Body of pancreas (tissue), 4 donors: ENCODE measurements around the gene OR56B1. TPM values are rescaled to one million over a fixed set of nuclear protein-coding genes. Genes with fewer than 3 reads are reported as not detected.
A peak's percentile ranks its signal among the peaks of the same experiment; 100 is the strongest.

Experiments
- ATAC-seq: fragments of 150-250 bp; one replicate; pipeline ENCODE4 v1.9.1; 2016
- DNase-seq, 4 donors: peaks; one replicate each; pipeline ENCODE4 v3.0.0-alpha.2; 2019
- H3K27ac ChIP-seq, 4 donors: fragments of 200-600 bp; sonication (generic); 1 replicate in 3 of 4; 2 replicates in 1 of 4; pipeline versions ENCODE4 v1.5.1 to v1.6.1; 2016 to 2019; ENCODE audit warnings: mild to moderate bottlenecking in 1 of 4, mixed read lengths in 1 of 4, moderate library complexity in 1 of 4
- H3K27me3 ChIP-seq, 2 donors: fragments of 200-600 bp; sonication (generic); one replicate each; pipeline ENCODE4 v1.6.0; 2016; ENCODE audit warnings: mild to moderate bottlenecking in 1 of 2
- H3K36me3 ChIP-seq, 2 donors: fragments of 200-600 bp; sonication (generic); replicated peaks in 1 of 2; 2 replicates each; pipeline ENCODE4 v1.5.1; 2016; ENCODE audit warnings: low read depth in 2 of 2; ENCODE audit not compliant: insufficient read depth in 1 of 2
- H3K4me1 ChIP-seq: fragments of 200-600 bp; sonication (generic); one replicate; pipeline ENCODE4 v1.6.0; 2016
- H3K4me3 ChIP-seq, 2 donors: fragments of 200-600 bp; sonication (generic); 1 replicate in 1 of 2; 2 replicates in 1 of 2; pipeline ENCODE4 v1.5.1; 2016 to 2019
- H3K9me3 ChIP-seq, 3 donors: fragments of 200-600 bp; sonication (generic); 1 replicate in 2 of 3; 2 replicates in 1 of 3; pipeline ENCODE4 v1.5.1; 2016
- POLR2A ChIP-seq, 3 donors: fragments of 450-650 bp; IDR thresholded peaks; one replicate each; pipeline ENCODE4 v1.6.1; 2016; ENCODE audit warnings: antibody characterized with exemption in 3 of 3, mild to moderate bottlenecking in 2 of 3
- WGBS, 2 donors: methylation state at CpG; one replicate each; pipeline ENCODE4 v1.1.5; 2017; 5-methylcytosine and 5-hydroxymethylcytosine counted together
- intact Hi-C: fragments of 100-400 bp; cut with DNase I; formaldehyde crosslinking; loops from one replicate; pipeline ENCODE4 v1.15.1; 2023
- total RNA-seq, 2 donors: library from RNA; depleted of rRNA; stranded (reverse); fragments of >200 nt; gene quantifications; one replicate each; pipeline ENCODE4 v1.1.0, GENCODE V29; 2016
- TF ChIP-seq, protein P1 (sequence below), 7 experiments: fragments of 450-650 bp in 4 of 7; fragments of 200-600 bp in 3 of 7; sonication (generic) in 3 of 7; IDR thresholded peaks; one replicate each; pipeline ENCODE4 v1.5.1; 2016 to 2019; ENCODE audit warnings: antibody characterized with exemption in 7 of 7

OR56B1 gene, protein sequence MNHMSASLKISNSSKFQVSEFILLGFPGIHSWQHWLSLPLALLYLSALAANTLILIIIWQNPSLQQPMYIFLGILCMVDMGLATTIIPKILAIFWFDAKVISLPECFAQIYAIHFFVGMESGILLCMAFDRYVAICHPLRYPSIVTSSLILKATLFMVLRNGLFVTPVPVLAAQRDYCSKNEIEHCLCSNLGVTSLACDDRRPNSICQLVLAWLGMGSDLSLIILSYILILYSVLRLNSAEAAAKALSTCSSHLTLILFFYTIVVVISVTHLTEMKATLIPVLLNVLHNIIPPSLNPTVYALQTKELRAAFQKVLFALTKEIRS
- total RNA-seq: not detected

DNA sequence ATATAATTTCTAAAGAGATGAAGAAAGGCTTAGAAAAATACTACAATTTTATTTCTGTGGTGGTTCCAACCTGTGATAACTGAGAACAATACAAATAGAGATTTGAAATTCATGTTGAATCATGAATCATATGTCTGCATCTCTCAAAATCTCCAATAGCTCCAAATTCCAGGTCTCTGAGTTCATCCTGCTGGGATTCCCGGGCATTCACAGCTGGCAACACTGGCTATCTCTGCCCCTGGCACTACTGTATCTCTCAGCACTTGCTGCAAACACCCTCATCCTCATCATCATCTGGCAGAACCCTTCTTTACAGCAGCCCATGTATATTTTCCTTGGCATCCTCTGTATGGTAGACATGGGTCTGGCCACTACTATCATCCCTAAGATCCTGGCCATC is at the start of gene OR56B1:
TSS of gene OR56B1 (plus strand) at position 53 of the 400 bp plus-strand sequence. CDS start at position 122, 69 bp downstream.
- DNase-seq: no peak
- ATAC-seq: no peak
- Histone ChIP-seq H3K9me3 (peaks cover 0 to 3% (median 0%) of the 10 kb centered on the region in 3 donors), H3K4me3 (no peak within 1 kb of the TSS), H3K4me1 (no peaks in the 10 kb centered on the region), H3K27me3 (no peaks in the 10 kb centered on the region), H3K27ac (no peak within 1 kb of the TSS), H3K36me3 (no peaks in the 10 kb centered on the region)
- WGBS, 2 donors: 90% methylated on average over 1 of the region's 1 CpG
- TF ChIP-seq, protein P1, sequence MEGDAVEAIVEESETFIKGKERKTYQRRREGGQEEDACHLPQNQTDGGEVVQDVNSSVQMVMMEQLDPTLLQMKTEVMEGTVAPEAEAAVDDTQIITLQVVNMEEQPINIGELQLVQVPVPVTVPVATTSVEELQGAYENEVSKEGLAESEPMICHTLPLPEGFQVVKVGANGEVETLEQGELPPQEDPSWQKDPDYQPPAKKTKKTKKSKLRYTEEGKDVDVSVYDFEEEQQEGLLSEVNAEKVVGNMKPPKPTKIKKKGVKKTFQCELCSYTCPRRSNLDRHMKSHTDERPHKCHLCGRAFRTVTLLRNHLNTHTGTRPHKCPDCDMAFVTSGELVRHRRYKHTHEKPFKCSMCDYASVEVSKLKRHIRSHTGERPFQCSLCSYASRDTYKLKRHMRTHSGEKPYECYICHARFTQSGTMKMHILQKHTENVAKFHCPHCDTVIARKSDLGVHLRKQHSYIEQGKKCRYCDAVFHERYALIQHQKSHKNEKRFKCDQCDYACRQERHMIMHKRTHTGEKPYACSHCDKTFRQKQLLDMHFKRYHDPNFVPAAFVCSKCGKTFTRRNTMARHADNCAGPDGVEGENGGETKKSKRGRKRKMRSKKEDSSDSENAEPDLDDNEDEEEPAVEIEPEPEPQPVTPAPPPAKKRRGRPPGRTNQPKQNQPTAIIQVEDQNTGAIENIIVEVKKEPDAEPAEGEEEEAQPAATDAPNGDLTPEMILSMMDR (IDR thresholded peaks at IDR 0.05): no peak
- TF ChIP-seq POLR2A (IDR thresholded peaks at IDR 0.05): no peak
- intact Hi-C loops: no loop called here

DNA sequence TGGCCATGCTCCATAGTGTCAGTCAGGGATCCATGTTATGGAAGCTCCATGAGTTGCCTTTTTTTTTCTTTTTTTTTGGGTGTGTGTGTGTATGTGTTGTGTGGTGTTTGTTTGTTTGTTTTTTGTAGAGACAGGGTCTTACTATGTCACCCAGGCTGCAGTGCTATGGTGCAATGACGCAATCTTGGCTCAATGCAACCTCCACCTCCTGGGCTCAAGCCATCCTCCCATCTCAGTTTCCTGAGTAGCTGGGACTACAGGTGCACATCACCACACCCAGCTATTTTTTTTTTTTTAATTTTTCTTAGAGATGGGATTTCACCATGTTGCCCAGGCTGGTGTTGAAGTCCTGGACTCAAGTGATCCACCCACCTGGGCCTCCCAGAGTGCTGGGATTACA is 47.8 kb upstream of the OR56B1 start:
- no peak for DNase-seq
- H3K27me3 ChIP-seq: no peaks in the 10 kb centered on the region
- H3K4me1 ChIP-seq: peaks cover 14% of the 10 kb centered on the region
- no peak for ATAC-seq
- intact Hi-C loops: no loop called here
- no peaks in the 10 kb centered on the region for H3K9me3 ChIP-seq
- peak overlapping the region in 1 of 4 donors; percentile 84 for H3K27ac ChIP-seq
- no peak overlapping the region for H3K4me3 ChIP-seq
- WGBS, 2 donors: 95 to 100% methylated on average over 1 of the region's 1 CpG
- H3K36me3 ChIP-seq: no peaks in the 10 kb centered on the region
- TF ChIP-seq, protein P1 (IDR thresholded peaks at IDR 0.05): no peak
- TF ChIP-seq POLR2A (IDR thresholded peaks at IDR 0.05): no peak

DNA sequence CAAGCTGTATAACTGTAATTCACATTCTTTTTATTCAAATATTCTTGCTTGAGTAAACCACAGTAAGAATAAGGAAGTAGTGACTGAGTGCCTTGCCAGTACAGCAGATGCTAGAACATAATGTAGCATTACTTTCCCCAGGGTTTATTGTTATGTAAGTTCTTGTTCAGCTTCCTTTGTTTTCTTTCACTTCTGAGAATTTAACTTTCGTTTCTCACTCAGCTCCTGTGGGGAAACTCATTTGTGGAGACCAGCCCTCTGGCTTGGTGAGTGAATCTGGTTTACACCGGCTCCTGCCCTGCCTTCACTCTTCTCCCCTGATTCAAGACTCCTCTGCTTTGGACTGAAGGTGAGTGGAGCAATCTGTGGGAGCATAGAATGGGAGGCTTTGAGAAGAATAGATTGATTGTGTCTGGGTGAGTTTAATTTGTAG is 46.7 kb upstream of the OR56B1 start, which contains the start of gene TRIM22:
TSS of gene TRIM22 (plus strand) at position 240 of the 433 bp plus-strand sequence. CDS start 6,443 bp downstream, outside the sequence.
- Histone ChIP-seq H3K27me3 (no peaks in the 10 kb centered on the region), H3K4me1 (peaks cover 11% of the 10 kb centered on the region), H3K36me3 (no peaks in the 10 kb centered on the region), H3K27ac (peak within 1 kb of the TSS in 3 of 4 donors; percentile 39 to 84 (median 83)), H3K4me3 (no peak within 1 kb of the TSS), H3K9me3 (no peaks in the 10 kb centered on the region)
- intact Hi-C loops: no loop called here
- DNase-seq: peak in 1 of 4 donors; percentile 39
- peak; percentile 19 for ATAC-seq
- 20 to 33% methylated on average over 2 of the region's 2 CpGs for WGBS, 2 donors
- TF ChIP-seq, protein P1 (IDR thresholded peaks at IDR 0.05): no peak
- peak in 1 of 3 donors; percentile 25 for TF ChIP-seq POLR2A (IDR thresholded peaks at IDR 0.05)

DNA sequence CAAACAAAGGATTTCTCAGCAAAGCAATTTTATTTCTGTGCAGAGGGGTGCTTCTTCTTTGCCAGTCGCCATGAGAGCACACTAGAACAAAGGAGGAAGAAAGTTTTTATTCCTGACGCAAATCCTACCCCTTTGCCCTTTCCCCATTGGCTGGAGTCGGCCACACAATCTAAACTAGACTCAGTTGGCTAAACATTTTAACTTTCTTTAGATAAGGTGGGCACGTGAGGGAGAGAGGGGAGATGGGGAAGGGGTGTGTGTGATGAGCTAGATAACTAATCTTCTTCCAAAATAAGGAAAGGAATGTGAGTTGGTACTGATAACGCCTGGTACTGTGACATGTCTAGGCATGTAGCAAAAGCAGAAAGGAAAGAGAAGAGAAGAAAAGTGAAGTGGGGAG is 46.0 kb upstream of the OR56B1 start:
- peak; percentile 45 for ATAC-seq

More for the DNA sequence above, 46.0 kb upstream of the OR56B1 start:
- WGBS, 2 donors: 38 to 42% methylated on average over 5 of the region's 5 CpGs
- intact Hi-C loops: no loop called here
- no peak overlapping the region for H3K4me3 ChIP-seq
- no peaks in the 10 kb centered on the region for H3K36me3 ChIP-seq
- no peaks in the 10 kb centered on the region for H3K9me3 ChIP-seq
- no peak for DNase-seq
- peak overlapping the region in 3 of 4 donors; percentile 39 to 84 (median 83) for H3K27ac ChIP-seq
- TF ChIP-seq, protein P1 (IDR thresholded peaks at IDR 0.05): no peak
- no peak for TF ChIP-seq POLR2A (IDR thresholded peaks at IDR 0.05)
- H3K4me1 ChIP-seq: peaks cover 9% of the 10 kb centered on the region
- H3K27me3 ChIP-seq: no peaks in the 10 kb centered on the region
